OCI-LY7 (cell line): ENCODE results near the gene TSPAN7.

Experiments used
- EZH2phosphoT487 ChIP-seq: fragments of 200-600 bp; sonication (generic); IDR thresholded peaks from 2 replicates; pipeline ENCODE4 v1.6.1; 2018; ENCODE audit warnings: low read depth, borderline replicate concordance, mild to moderate bottlenecking, mixed run types, antibody characterized with exemption, low read length, moderate library complexity, mixed read lengths
- TF ChIP-seq, protein P1 (sequence below): fragments of 200-600 bp; sonication (generic); conservative IDR thresholded peaks from 2 replicates; pipeline ENCODE4 v1.5.1; 2014; ENCODE audit warnings: mild to moderate bottlenecking, antibody characterized with exemption, low read length, moderate library complexity, mixed read lengths

- TF ChIP-seq, protein P1, sequence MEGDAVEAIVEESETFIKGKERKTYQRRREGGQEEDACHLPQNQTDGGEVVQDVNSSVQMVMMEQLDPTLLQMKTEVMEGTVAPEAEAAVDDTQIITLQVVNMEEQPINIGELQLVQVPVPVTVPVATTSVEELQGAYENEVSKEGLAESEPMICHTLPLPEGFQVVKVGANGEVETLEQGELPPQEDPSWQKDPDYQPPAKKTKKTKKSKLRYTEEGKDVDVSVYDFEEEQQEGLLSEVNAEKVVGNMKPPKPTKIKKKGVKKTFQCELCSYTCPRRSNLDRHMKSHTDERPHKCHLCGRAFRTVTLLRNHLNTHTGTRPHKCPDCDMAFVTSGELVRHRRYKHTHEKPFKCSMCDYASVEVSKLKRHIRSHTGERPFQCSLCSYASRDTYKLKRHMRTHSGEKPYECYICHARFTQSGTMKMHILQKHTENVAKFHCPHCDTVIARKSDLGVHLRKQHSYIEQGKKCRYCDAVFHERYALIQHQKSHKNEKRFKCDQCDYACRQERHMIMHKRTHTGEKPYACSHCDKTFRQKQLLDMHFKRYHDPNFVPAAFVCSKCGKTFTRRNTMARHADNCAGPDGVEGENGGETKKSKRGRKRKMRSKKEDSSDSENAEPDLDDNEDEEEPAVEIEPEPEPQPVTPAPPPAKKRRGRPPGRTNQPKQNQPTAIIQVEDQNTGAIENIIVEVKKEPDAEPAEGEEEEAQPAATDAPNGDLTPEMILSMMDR, result no peak
- no peak for TF ChIP-seq EZH2phosphoT487
These were observed 12.8 kb upstream of the TSPAN7 start for GRCh38 chrX:38548508-38548907.
